Suprapubic skin (tissue), 4 donors: ENCODE data around the gene ZNF592. TPM values are rescaled to one million over a fixed set of nuclear protein-coding genes. Genes with fewer than 3 reads are reported as not detected.
"Not testable (repeated sequence)": the region's sequence is repeated elsewhere in the genome, so short reads cannot be mapped to it uniquely, and the experiment has no call there.

Source experiments
- DNase-seq, 2 donors: peaks; one replicate each; pipeline ENCODE4 v3.0.0-alpha.2; 2019; ENCODE audit warnings: low spot score in 2 of 2
- H3K27ac ChIP-seq: fragments of 200-600 bp; sonication (generic); one replicate; pipeline ENCODE4 v1.5.1; 2019
- H3K27me3 ChIP-seq: fragments of 200-600 bp; sonication (generic); one replicate; pipeline ENCODE4 v1.5.1; 2019
- H3K36me3 ChIP-seq: fragments of 200-600 bp; sonication (generic); one replicate; pipeline ENCODE4 v1.5.1; 2019
- H3K4me1 ChIP-seq: fragments of 200-600 bp; sonication (generic); one replicate; pipeline ENCODE4 v1.5.1; 2019
- H3K4me3 ChIP-seq: fragments of 200-600 bp; sonication (generic); one replicate; pipeline ENCODE4 v1.5.1; 2019; ENCODE audit warnings: mild to moderate bottlenecking
- H3K9me3 ChIP-seq: fragments of 200-600 bp; sonication (generic); one replicate; pipeline ENCODE4 v1.5.1; 2019
- CTCF ChIP-seq, 2 donors: fragments of 200-600 bp in 1 of 2; fragments of 450-650 bp in 1 of 2; sonication (generic) in 1 of 2; IDR thresholded peaks; one replicate each; pipeline ENCODE4 v1.5.1; 2016 to 2019; ENCODE audit warnings: antibody characterized with exemption in 2 of 2, mild to moderate bottlenecking in 1 of 2, moderate library complexity in 1 of 2
- EP300 ChIP-seq: sonication (generic); formaldehyde crosslinking; IDR thresholded peaks from one replicate; pipeline ENCODE4 v1.6.1; 2017; ENCODE audit warnings: antibody characterized with exemption
- POLR2A ChIP-seq, 2 donors: fragments of 450-650 bp; IDR thresholded peaks; one replicate each; pipeline ENCODE4 v1.6.1; 2017; ENCODE audit warnings: antibody characterized with exemption in 2 of 2, mild to moderate bottlenecking in 2 of 2, moderate library complexity in 2 of 2
- POLR2AphosphoS5 ChIP-seq, 3 donors: sonication (generic); formaldehyde crosslinking; IDR thresholded peaks; one replicate each; pipeline ENCODE4 v1.6.1; 2017; ENCODE audit warnings: antibody characterized with exemption in 3 of 3
- WGBS: methylation state at CpG from one replicate; pipeline ENCODE4 v1.1.5; 2018; 5-methylcytosine and 5-hydroxymethylcytosine counted together
- total RNA-seq, 4 donors: library from RNA; depleted of rRNA; stranded (reverse); fragments of >200 nt; gene quantifications; one replicate each; pipeline ENCODE4 v1.1.0, GENCODE V29; 2016

Gene ZNF592
- total RNA-seq, 4 donors from 2014 or later, result 23.1 to 37.2 (median 30.7) TPM

- DNase-seq, result no peak
- Histone ChIP-seq H3K4me3 (no peak overlapping the region), H3K27me3 (no peaks in the 10 kb centered on the region), H3K27ac (no peak overlapping the region), H3K9me3 (no peaks in the 10 kb centered on the region), H3K36me3 (no peaks in the 10 kb centered on the region), H3K4me1 (peaks cover 5% of the 10 kb centered on the region)
- no peak for TF ChIP-seq POLR2A (IDR thresholded peaks at IDR 0.05)
- 66% methylated on average over 2 of the region's 2 CpGs for WGBS
These were observed 25.8 kb upstream of the ZNF592 start for GRCh38 chr15:84722628-84723027.

GRCh38 chr15:84725001-84725491 is 23.3 kb upstream of the ZNF592 start:
- Histone ChIP-seq H3K27ac (no peak overlapping the region), H3K27me3 (no peaks in the 10 kb centered on the region), H3K36me3 (no peaks in the 10 kb centered on the region), H3K9me3 (no peaks in the 10 kb centered on the region), H3K4me3 (no peak overlapping the region), H3K4me1 (peaks cover 5% of the 10 kb centered on the region)
- TF ChIP-seq POLR2A (IDR thresholded peaks at IDR 0.05) (no peak), EP300 (no peak), POLR2AphosphoS5 (IDR thresholded peaks at IDR 0.05) (no peak), CTCF (IDR thresholded peaks at IDR 0.05) (no peak)
- WGBS, result 0% methylated on average over 1 of the region's 1 CpG
- no peak for DNase-seq

GRCh38 chr15:84727429-84727828 is 21.0 kb upstream of the ZNF592 start:
- WGBS, result 96% methylated on average over 6 of the region's 6 CpGs
- no peak for DNase-seq
- H3K27ac ChIP-seq, result no peak overlapping the region
- peaks cover 5% of the 10 kb centered on the region for H3K4me1 ChIP-seq
- no peak overlapping the region for H3K4me3 ChIP-seq
- TF ChIP-seq POLR2A (IDR thresholded peaks at IDR 0.05) (no peak), CTCF (IDR thresholded peaks at IDR 0.05) (no peak), EP300 (no peak), POLR2AphosphoS5 (IDR thresholded peaks at IDR 0.05) (no peak)
- no peaks in the 10 kb centered on the region for H3K27me3 ChIP-seq
- no peaks in the 10 kb centered on the region for H3K36me3 ChIP-seq
- no peaks in the 10 kb centered on the region for H3K9me3 ChIP-seq

DNA sequence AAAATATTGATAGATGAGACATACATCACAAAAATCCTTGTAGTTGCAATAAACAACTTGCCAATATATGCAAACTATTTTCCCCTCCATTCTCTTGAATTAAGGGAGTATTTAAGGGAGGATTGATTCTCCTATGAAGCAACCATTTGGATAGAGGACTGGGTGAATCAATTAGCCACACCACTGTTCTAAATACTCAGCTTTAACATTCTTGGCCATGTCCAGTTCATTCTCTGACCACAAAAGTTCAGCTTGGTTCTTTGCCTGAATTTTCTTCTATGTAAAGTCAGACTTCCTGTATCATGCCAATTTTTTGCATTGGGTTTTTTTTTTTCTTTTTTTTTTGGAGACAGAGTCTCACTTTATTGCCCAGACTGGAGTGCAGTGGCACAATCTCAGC is 16.6 kb upstream of the ZNF592 start:
- Histone ChIP-seq H3K36me3 (no peaks in the 10 kb centered on the region), H3K4me3 (no peak overlapping the region), H3K4me1 (no peaks in the 10 kb centered on the region), H3K27me3 (no peaks in the 10 kb centered on the region), H3K9me3 (no peaks in the 10 kb centered on the region), H3K27ac (no peak overlapping the region)
- TF ChIP-seq POLR2AphosphoS5 (IDR thresholded peaks at IDR 0.05), result no peak
- no peak for TF ChIP-seq CTCF (IDR thresholded peaks at IDR 0.05)
- no peak for TF ChIP-seq POLR2A (IDR thresholded peaks at IDR 0.05)
- TF ChIP-seq EP300, result no peak
- no peak for DNase-seq

GRCh38 chr15:84734794-84735479 is 13.5 kb upstream of the ZNF592 start:
- H3K9me3 ChIP-seq, result no peaks in the 10 kb centered on the region
- H3K27ac ChIP-seq, result no peak overlapping the region
- DNase-seq, result peak in 1 of 2 donors; percentile 62
- H3K27me3 ChIP-seq, result no peaks in the 10 kb centered on the region
- WGBS, result 27% methylated on average over 7 of the region's 7 CpGs
- peak overlapping the region; percentile 15 for H3K4me3 ChIP-seq
- no peaks in the 10 kb centered on the region for H3K36me3 ChIP-seq
- H3K4me1 ChIP-seq, result no peaks in the 10 kb centered on the region
- no peak for TF ChIP-seq POLR2A (IDR thresholded peaks at IDR 0.05)
- TF ChIP-seq EP300, result no peak
- TF ChIP-seq POLR2AphosphoS5 (IDR thresholded peaks at IDR 0.05), result no peak
- TF ChIP-seq CTCF (IDR thresholded peaks at IDR 0.05), result no peak

DNA sequence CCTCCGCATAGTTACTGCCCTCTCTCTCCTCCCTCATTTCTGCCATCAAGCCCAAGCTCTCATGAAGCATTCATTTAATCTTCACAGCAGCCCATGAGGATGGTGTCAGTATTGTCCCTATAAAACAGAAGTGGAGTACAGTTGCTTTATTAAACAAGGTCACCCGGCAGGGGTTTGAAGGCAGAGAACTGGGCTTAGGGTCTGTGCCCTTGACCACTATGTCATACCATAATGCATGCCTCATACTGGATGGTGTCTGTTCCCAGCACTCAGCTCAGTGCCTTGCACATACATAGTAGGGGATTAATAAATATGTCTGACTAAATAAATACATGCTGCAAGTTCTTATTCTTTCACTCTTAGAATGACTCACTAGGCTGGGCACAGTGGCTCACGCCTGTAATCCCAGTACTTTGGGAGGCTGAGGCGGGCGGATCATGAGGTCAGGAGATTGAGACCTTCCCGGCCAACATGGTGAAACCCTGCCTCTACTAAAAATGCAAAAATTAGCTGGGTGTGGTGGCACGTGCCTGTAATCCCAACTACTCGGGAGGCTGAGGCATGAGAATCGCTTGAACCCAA is 12.8 kb upstream of the ZNF592 start:
- H3K27ac ChIP-seq, H3K27me3 ChIP-seq, H3K4me1 ChIP-seq, H3K36me3 ChIP-seq, H3K9me3 ChIP-seq: not testable (repeated sequence)
- DNase-seq, result peak in 1 of 2 donors; percentile 21
- 69% methylated on average over 9 of the region's 9 CpGs for WGBS
- H3K4me3 ChIP-seq, result peak overlapping the region; percentile 15
